Measurements from ENCODE around the gene EPDR1. TPM values are rescaled to one million over a fixed set of nuclear protein-coding genes. Genes with fewer than 3 reads are reported as not detected.
A peak's percentile ranks its signal among the peaks of the same experiment; 100 is the strongest.
"Not testable (repeated sequence)": the region's sequence is repeated elsewhere in the genome, so short reads cannot be mapped to it uniquely, and the experiment has no call there.

Gene EPDR1
- total RNA-seq, 1 experiment from 2014 or later, result not detected

GRCh38 chr7:37925620-37926019 is 5.2 kb downstream of the EPDR1 start:
- in situ Hi-C loops (cut with HindIII; ENCODE audit: low sequenced_read_pairs), result no loop called here
- no peak for DNase-seq (ENCODE audit: low spot score)

GRCh38 chr7:37927773-37928444 is 7.5 kb downstream of the EPDR1 start:
- DNase-seq (ENCODE audit: low spot score), result no peak
- in situ Hi-C loops (cut with HindIII; ENCODE audit: low sequenced_read_pairs), result no loop called here

GRCh38 chr7:37928878-37929277 is 8.4 kb downstream of the EPDR1 start:
- in situ Hi-C loops (cut with HindIII; ENCODE audit: low sequenced_read_pairs), result no loop called here

GRCh38 chr7:37930226-37930948 is 9.9 kb downstream of the EPDR1 start:
- in situ Hi-C loops (cut with HindIII; ENCODE audit: low sequenced_read_pairs), result no loop called here
- peak; percentile 76 for DNase-seq (ENCODE audit: low spot score)

More at GRCh38 chr7:37928878-37929277, 8.4 kb downstream of the EPDR1 start:
- DNase-seq (ENCODE audit: low spot score), result no peak

- no peak for DNase-seq (ENCODE audit: low spot score)
- in situ Hi-C loops (cut with HindIII; ENCODE audit: low sequenced_read_pairs), result no loop called here
Measured at GRCh38 chr7:37932543-37932942, 12.1 kb downstream of the EPDR1 start.

- DNase-seq (ENCODE audit: low spot score), result no peak
- in situ Hi-C loops (cut with HindIII; ENCODE audit: low sequenced_read_pairs), result no loop called here
Measured at GRCh38 chr7:37933018-37933566, 12.7 kb downstream of the EPDR1 start.

- in situ Hi-C loops (cut with HindIII; ENCODE audit: low sequenced_read_pairs), result no loop called here
- peak; percentile 57 for DNase-seq (ENCODE audit: low spot score)
Measured at GRCh38 chr7:37942934-37943610, 22.6 kb downstream of the EPDR1 start.

GRCh38 chr7:37943905-37944736 is 23.7 kb downstream of the EPDR1 start:
- in situ Hi-C loops (cut with HindIII; ENCODE audit: low sequenced_read_pairs), result no loop called here
- DNase-seq (ENCODE audit: low spot score), result no peak

- in situ Hi-C loops (cut with HindIII; ENCODE audit: low sequenced_read_pairs), result no loop called here
- no peak for DNase-seq (ENCODE audit: low spot score)
Measured at GRCh38 chr7:37944737-37945054, 24.3 kb downstream of the EPDR1 start.

- in situ Hi-C loops (cut with HindIII; ENCODE audit: low sequenced_read_pairs), result no loop called here
- DNase-seq (ENCODE audit: low spot score), result no peak
Measured at GRCh38 chr7:37945336-37945735, 24.9 kb downstream of the EPDR1 start.

- in situ Hi-C loops (cut with HindIII; ENCODE audit: low sequenced_read_pairs), result no loop called here
- DNase-seq (ENCODE audit: low spot score), result no peak
Measured at GRCh38 chr7:37947138-37947940, 26.9 kb downstream of the EPDR1 start.

GRCh38 chr7:37947941-37948210 is 27.4 kb downstream of the EPDR1 start:
- in situ Hi-C loops (cut with HindIII; ENCODE audit: low sequenced_read_pairs), result no loop called here
- no peak for DNase-seq (ENCODE audit: low spot score)

GRCh38 chr7:37952240-37952639 is 31.8 kb downstream of the EPDR1 start:
- no peak for DNase-seq (ENCODE audit: low spot score)
- in situ Hi-C loops (cut with HindIII; ENCODE audit: low sequenced_read_pairs), result no loop called here

GRCh38 chr7:37954217-37954616 is 33.8 kb downstream of the EPDR1 start:
- DNase-seq (ENCODE audit: low spot score); in situ Hi-C loops (cut with HindIII; ENCODE audit: low sequenced_read_pairs): not testable (repeated sequence)

GRCh38 chr7:37956791-37957190 is 36.4 kb downstream of the EPDR1 start:
- DNase-seq (ENCODE audit: low spot score), result no peak
- in situ Hi-C loops (cut with HindIII; ENCODE audit: low sequenced_read_pairs), result no loop called here

- DNase-seq (ENCODE audit: low spot score), result no peak
- in situ Hi-C loops (cut with HindIII; ENCODE audit: low sequenced_read_pairs), result no loop called here
Measured at GRCh38 chr7:37957221-37957970, 37.0 kb downstream of the EPDR1 start.

- no peak for DNase-seq (ENCODE audit: low spot score)
- in situ Hi-C loops (cut with HindIII; ENCODE audit: low sequenced_read_pairs), result no loop called here
Measured at GRCh38 chr7:37960483-37960882, 40.0 kb downstream of the EPDR1 start.

GRCh38 chr7:37961251-37961650 is 40.8 kb downstream of the EPDR1 start:
- no peak for DNase-seq (ENCODE audit: low spot score)

More at GRCh38 chr7:37961251-37961650, 40.8 kb downstream of the EPDR1 start:
- in situ Hi-C loops (cut with HindIII; ENCODE audit: low sequenced_read_pairs), result no loop called here
